Activated T-cell treated with anti-CD3 and anti-CD28 coated beads for 4 hours (primary cell): ENCODE data around the gene ACKR2.

ENCODE experiments used
- DNase-seq: peaks from one replicate; pipeline ENCODE4 v3.0.0-alpha.2; 2020

Gene ACKR2

GRCh38 chr3:42809202-42809601, at the start of gene ACKR2:
Gene ACKR2 (plus strand): TSS chr3:42809445. CDS start chr3:42864503, 55,058 bp downstream.
- no peak for DNase-seq

GRCh38 chr3:42762046-42762724, 47.1 kb upstream of the ACKR2 start:
- DNase-seq: no peak

GRCh38 chr3:42763021-42763420, 46.2 kb upstream of the ACKR2 start:
- DNase-seq: no peak

- DNase-seq: no peak
These were observed 45.1 kb upstream of the ACKR2 start for GRCh38 chr3:42764115-42764514.

GRCh38 chr3:42764561-42765295, 44.5 kb upstream of the ACKR2 start:
- DNase-seq: no peak

GRCh38 chr3:42769477-42770131, 39.6 kb upstream of the ACKR2 start:
- DNase-seq: no peak

- no peak for DNase-seq
These were observed 38.0 kb upstream of the ACKR2 start for GRCh38 chr3:42771271-42771670.

GRCh38 chr3:42772670-42773408, 36.4 kb upstream of the ACKR2 start, which contains the start of gene CCDC13:
Gene CCDC13 (minus strand): TSS chr3:42773253. CDS start chr3:42758345, 14,908 bp downstream.
- DNase-seq: peak; percentile 85

GRCh38 chr3:42773409-42773751, 35.9 kb upstream of the ACKR2 start:
- DNase-seq: no peak

GRCh38 chr3:42778644-42779043, 30.6 kb upstream of the ACKR2 start:
- no peak for DNase-seq

- no peak for DNase-seq
These were observed 28.8 kb upstream of the ACKR2 start for GRCh38 chr3:42780398-42780797.

GRCh38 chr3:42780892-42781700, 28.1 kb upstream of the ACKR2 start:
- peak; percentile 23 for DNase-seq

- DNase-seq: no peak
These were observed 23.0 kb upstream of the ACKR2 start for GRCh38 chr3:42786212-42786611.

- DNase-seq: no peak
These were observed 22.6 kb upstream of the ACKR2 start for GRCh38 chr3:42786631-42787030.

GRCh38 chr3:42790714-42791229, 18.5 kb upstream of the ACKR2 start:
- DNase-seq: no peak

- no peak for DNase-seq
These were observed 13.5 kb upstream of the ACKR2 start for GRCh38 chr3:42795621-42796181.

- no peak for DNase-seq
These were observed 12.8 kb upstream of the ACKR2 start for GRCh38 chr3:42796332-42796885.

- DNase-seq: no peak
These were observed 9.9 kb upstream of the ACKR2 start for GRCh38 chr3:42799376-42799775.

GRCh38 chr3:42800251-42800650, 9.0 kb upstream of the ACKR2 start:
- DNase-seq: no peak

GRCh38 chr3:42801048-42801620, 8.1 kb upstream of the ACKR2 start:
- no peak for DNase-seq

GRCh38 chr3:42801784-42802183, 7.5 kb upstream of the ACKR2 start:
- no peak for DNase-seq
